GM12878 (cell line): ENCODE data around the gene GGN. TPM values are rescaled to one million over a fixed set of nuclear protein-coding genes. Genes with fewer than 3 reads are reported as not detected.

Source experiments
- ATAC-seq: fragments of 200-7000 bp; cut with Tn5 transposase; 3 replicates; pipeline ENCODE4 v1.9.1; 2020; ENCODE audit warnings: mild to moderate bottlenecking, moderate library complexity
- BruUV-seq: library from RNA; stranded (reverse); fragments of 400-500 nt; replicated peaks from 2 replicates; lab custom pipeline; 2021; lab: Mats Ljungman, UMichigan
- CTCF ChIA-PET: fragments of 300-600 bp; sonication (Branson Sonifier 250); formaldehyde crosslinking; extraction: SDS; loops from one replicate; lab custom pipeline; 2021; ENCODE audit warnings: inconsistent platforms; lab: Yijun Ruan, JAX
- POLR2A ChIA-PET: fragments of 350-600 bp; formaldehyde crosslinking; extraction: SDS; loops from one replicate; lab custom pipeline; 2021; ENCODE audit warnings: inconsistent platforms; lab: Charles Lee
- RAD21 ChIA-PET: fragments of 300-600 bp; sonication (Branson Sonifier 250); formaldehyde crosslinking; loops from one replicate; lab custom pipeline; 2023; ENCODE audit warnings: antibody characterized with exemption; ENCODE audit not compliant: unreplicated experiment; lab: Charles Lee
- SMC1A ChIA-PET: fragments of 300-600 bp; sonication (Branson Sonifier 250); formaldehyde crosslinking; loops from one replicate; lab custom pipeline; 2023; ENCODE audit not compliant: unreplicated experiment, uncharacterized antibody; lab: Charles Lee
- DNase-seq: peaks from one replicate; pipeline ENCODE4 v3.0.0-alpha.2; 2011; ENCODE audit warnings: low read depth, low spot score
- FAIRE-seq: peaks from 3 replicates; lab custom pipeline; 2011; peaks lifted over from hg19 to GRCh38; lab: Jason Lieb, UNC
- H2AFZ ChIP-seq: 2 replicates; pipeline ENCODE4 v1.6.0; 2011; ENCODE audit warnings: low read depth, low read length, control low read depth; ENCODE audit not compliant: control insufficient read depth
- H3K27ac ChIP-seq: 2 replicates; pipeline ENCODE4 v1.5.1; 2011; ENCODE audit warnings: control low read depth; ENCODE audit not compliant: control insufficient read depth, insufficient read depth
- H3K27me3 ChIP-seq, 2 experiments: replicated peaks in 1 of 2; 2 replicates each; pipeline versions ENCODE4 v1.6.0 to v1.6.1; 2011; ENCODE audit warnings: low read length in 1 of 2; ENCODE audit not compliant: control insufficient read depth in 2 of 2, insufficient read depth in 2 of 2
- H3K36me3 ChIP-seq, 2 experiments: 2 replicates each; pipeline ENCODE4 v1.5.1; 2011; ENCODE audit warnings: low read length in 1 of 2; ENCODE audit not compliant: control insufficient read depth in 2 of 2, insufficient read depth in 2 of 2
- H3K4me1 ChIP-seq: 2 replicates; pipeline ENCODE4 v1.6.1; 2011; ENCODE audit warnings: mild to moderate bottlenecking, low read length, moderate library complexity, mixed read lengths; ENCODE audit not compliant: control insufficient read depth, insufficient read depth
- H3K4me2 ChIP-seq: 2 replicates; pipeline ENCODE4 v1.6.0; 2011; ENCODE audit warnings: control low read depth; ENCODE audit not compliant: control insufficient read depth, insufficient read depth
- H3K4me3 ChIP-seq: fragments of 200-600 bp; sonication (generic); 2 replicates; pipeline ENCODE4 v1.5.1; 2016
- H3K79me2 ChIP-seq: 2 replicates; pipeline ENCODE4 v1.6.0; 2011; ENCODE audit warnings: low read length; ENCODE audit not compliant: control insufficient read depth, insufficient read depth
- H3K9ac ChIP-seq: 2 replicates; pipeline ENCODE4 v1.8.0; 2011; ENCODE audit warnings: low read length, control low read depth, mixed read lengths; ENCODE audit not compliant: control insufficient read depth, insufficient read depth
- H3K9me3 ChIP-seq: replicated peaks from 3 replicates; pipeline ENCODE4 v1.5.1; 2011; ENCODE audit warnings: mild to moderate bottlenecking, low read length; ENCODE audit not compliant: control insufficient read depth, insufficient read depth
- H4K20me1 ChIP-seq: 2 replicates; pipeline ENCODE4 v1.6.0; 2011; ENCODE audit not compliant: control insufficient read depth, insufficient read depth
- BCL11A ChIP-seq: IDR thresholded peaks from 2 replicates; pipeline ENCODE4 v1.6.1; 2011; ENCODE audit warnings: low read depth, low read length
- CBFB ChIP-seq: IDR thresholded peaks from 2 replicates; pipeline ENCODE4 v1.6.1; 2016; ENCODE audit warnings: antibody characterized with exemption, low read depth
- CBX5 ChIP-seq: sonication (generic); IDR thresholded peaks from 2 replicates; pipeline ENCODE4 v1.6.1; 2016; ENCODE audit warnings: low read depth, moderate library complexity, mild to moderate bottlenecking, inconsistent platforms
- IRF4 ChIP-seq: IDR thresholded peaks from 2 replicates; pipeline ENCODE4 v1.6.1; 2011; ENCODE audit warnings: low read depth, low read length
- KDM1A ChIP-seq: fragments of 200-600 bp; sonication (generic); IDR thresholded peaks from 2 replicates; pipeline ENCODE4 v1.6.1; 2016; ENCODE audit warnings: borderline replicate concordance
- RUNX3 ChIP-seq: IDR thresholded peaks from 2 replicates; pipeline ENCODE4 v1.6.1; 2012; ENCODE audit warnings: low read length, inconsistent platforms
- SRF ChIP-seq, 2 experiments: IDR thresholded peaks; 2 replicates each; pipeline ENCODE4 v1.6.1; 2011; ENCODE audit warnings: low read depth in 2 of 2, low read length in 2 of 2, mild to moderate bottlenecking in 1 of 2, moderate library complexity in 1 of 2
- ZNF207 ChIP-seq: fragments of 450-650 bp; IDR thresholded peaks from 2 replicates; pipeline ENCODE4 v1.6.1; 2014; ENCODE audit warnings: antibody characterized with exemption, mild to moderate bottlenecking, borderline replicate concordance
- ZNF622 ChIP-seq: fragments of 450-650 bp; IDR thresholded peaks from 2 replicates; pipeline ENCODE4 v1.6.1; 2017; ENCODE audit warnings: mild to moderate bottlenecking, inconsistent platforms
- WGBS: methylation state at CpG from one replicate; pipeline ENCODE4 v1.1.6; 2016; ENCODE audit warnings: low lambda C conversion rate; ENCODE audit not compliant: insufficient replicate concordance, insufficient coverage; ENCODE audit errors: missing lambda C conversion rate; 5-methylcytosine and 5-hydroxymethylcytosine counted together
- in situ Hi-C: fragments of 300-500 bp; cut with MboI; formaldehyde crosslinking; loops from 9 replicates; pipeline ENCODE4 v1.14.3; 2018; ENCODE audit warnings: mixed read lengths
- intact Hi-C: fragments of 100-400 bp; cut with micrococcal nuclease; formaldehyde crosslinking; loops from one replicate; pipeline ENCODE4 v1.14.2; 2022; ENCODE audit not compliant: unreplicated experiment
- polyA plus RNA-seq, 11 experiments: library from polyadenylated mRNA; depleted of rRNA in 4 of 11; unstranded in 6 of 11; stranded (reverse) in 5 of 11; fragments of >200 nt; fragmentation: Nextera tagmentation in 4 of 11; fragmentation: Illumina TruSeq in 1 of 11; extraction: Ambion mirVana in 4 of 11; extraction: Trizol in 1 of 11; gene quantifications; 1 replicate in 1 of 11; 2 replicates in 10 of 11; pipeline versions ENCODE4 v1.2.1 to v1.2.3, GENCODE V29; 2011 to 2016; ENCODE audit warnings: inconsistent platforms in 2 of 11, missing spikeins in 2 of 11, low read depth in 1 of 11
- total RNA-seq, 4 experiments: library from RNA; depleted of rRNA in 3 of 4; stranded (reverse); fragments of >200 nt in 3 of 4; fragmentation: Illumina TruSeq in 1 of 4; extraction: Trizol in 1 of 4; gene quantifications; 2 replicates each; pipeline versions ENCODE4 v1.2.1 to v1.2.3, GENCODE V29; 2013 to 2021

The GGN gene
- total and polyA plus RNA-seq, 10 of the 15 experiments (the other 5 are each of a cell fraction or from before 2014, with no cell fraction given): not detected

- BruUV-seq: TSS peak; percentile 33
- in situ Hi-C loops: no loop called here
- ATAC-seq (no peak), DNase-seq (no peak), FAIRE-seq (no peak)
- Histone ChIP-seq H4K20me1 (0 out of 2 replicates have a peak, but pooled peaks cover 2% of the 10 kb centered on the region), H3K4me1 (peaks cover 11% of the 10 kb centered on the region), H3K27ac (no peak overlapping the region), H3K27me3 (no peaks in the 10 kb centered on the region), H2AFZ (no peak overlapping the region), H3K36me3 (peaks cover 17% of the 10 kb centered on the region in 2 experiments; a peak in 3 of 4 replicates), H3K79me2 (0 out of 2 replicates have a peak, but pooled peaks cover 1% of the 10 kb centered on the region), H3K9ac (no peak overlapping the region), H3K9me3 (no peaks in the 10 kb centered on the region)
- POLR2A ChIA-PET: no interaction called here
- intact Hi-C loops: no loop called here
- CTCF ChIA-PET: no interaction called here
- 93% methylated on average over 10 of the region's 10 CpGs for WGBS
- RAD21 ChIA-PET: no interaction called here
- SMC1A ChIA-PET: no interaction called here
- TF ChIP-seq SRF (IDR thresholded peaks at IDR 0.05; ENCODE audit: low read depth in 2 of 2, low read length in 2 of 2) (no peak), ZNF622 (no peak), KDM1A (no peak)
- TF ChIP-seq, all 136 proteins: peak for 0
- Histone ChIP-seq H3K4me3 (no peak overlapping the region), H3K4me2 (no peak overlapping the region)
These were observed 4.7 kb downstream of the GGN start for GRCh38 chr19:38383184-38383583.

DNA sequence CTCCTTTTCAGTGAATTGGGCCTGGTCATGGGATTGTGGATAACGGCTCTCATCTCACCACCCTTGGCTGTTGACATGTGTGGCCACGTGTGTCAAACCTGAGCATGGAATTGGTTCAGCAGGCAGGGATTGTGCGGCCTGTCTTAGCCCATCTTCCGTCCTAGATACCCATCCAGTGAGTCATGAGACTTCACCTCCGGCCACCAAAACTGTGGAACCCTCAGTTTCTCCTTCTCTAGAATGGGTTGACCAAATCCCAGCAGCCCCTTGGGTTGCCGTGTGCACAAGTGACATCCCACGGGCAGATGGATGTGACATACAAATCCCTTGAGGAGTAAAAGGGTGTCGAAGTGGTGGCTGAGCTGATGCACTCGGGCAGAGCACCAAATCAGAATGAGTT is 6.7 kb downstream of the GGN start:
- in situ Hi-C loops: no loop called here
- Histone ChIP-seq H4K20me1 (0 out of 2 replicates have a peak, but pooled peaks cover 2% of the 10 kb centered on the region), H3K4me3 (no peak overlapping the region), H3K4me2 (no peak overlapping the region), H3K9me3 (no peaks in the 10 kb centered on the region), H3K27ac (no peak overlapping the region), H3K4me1 (peaks cover 7% of the 10 kb centered on the region), H2AFZ (no peak overlapping the region), H3K79me2 (peaks cover 12% of the 10 kb centered on the region), H3K27me3 (no peaks in the 10 kb centered on the region), H3K36me3 (peaks cover 17 to 24% of the 10 kb centered on the region in 2 experiments; a peak in 3 of 4 replicates), H3K9ac (no peak overlapping the region)
- no peak for ATAC-seq
- no peak for DNase-seq
- TF ChIP-seq CBFB (no peak), ZNF207 (no peak), BCL11A (no peak), RUNX3 (no peak), IRF4 (no peak), CBX5 (no peak)
- no TSS peak for BruUV-seq
- POLR2A ChIA-PET: interaction anchor here (0.6 kb wide), 1 partner anchor 266 kb away, joined by 3 read pairs; the partner anchor contains the start of gene ACTN4
- SMC1A ChIA-PET: no interaction called here
- intact Hi-C loops: no loop called here
- FAIRE-seq: no peak
- CTCF ChIA-PET: no interaction called here
- WGBS: 100% methylated on average over 9 of the region's 9 CpGs
- RAD21 ChIA-PET: interaction anchor here (2.1 kb wide), 1 partner anchor 22 kb away, joined by 5 read pairs; the partner anchor contains the start of gene FAM98C
